Adrenal gland (tissue), 5 donors: Measurements from ENCODE around the gene TAPT1.

Experiments used
- POLR2A ChIP-seq, 2 donors: fragments of 450-650 bp; IDR thresholded peaks; one replicate each; pipeline ENCODE4 v1.6.1; 2017; ENCODE audit warnings: antibody characterized with exemption in 2 of 2, mild to moderate bottlenecking in 2 of 2, moderate library complexity in 1 of 2
- TF ChIP-seq, protein P1 (sequence below), 6 experiments: fragments of 450-650 bp in 4 of 6; fragments of 200-600 bp in 2 of 6; sonication (generic) in 1 of 6; IDR thresholded peaks; 1 replicate in 5 of 6; 2 replicates in 1 of 6; pipeline versions ENCODE4 v1.5.1 to v1.8.0; 2016 to 2021; ENCODE audit warnings: antibody characterized with exemption in 6 of 6, mild to moderate bottlenecking in 2 of 6, moderate library complexity in 1 of 6
- donor health status: DM: no; HTN: no; CAD: no.

DNA sequence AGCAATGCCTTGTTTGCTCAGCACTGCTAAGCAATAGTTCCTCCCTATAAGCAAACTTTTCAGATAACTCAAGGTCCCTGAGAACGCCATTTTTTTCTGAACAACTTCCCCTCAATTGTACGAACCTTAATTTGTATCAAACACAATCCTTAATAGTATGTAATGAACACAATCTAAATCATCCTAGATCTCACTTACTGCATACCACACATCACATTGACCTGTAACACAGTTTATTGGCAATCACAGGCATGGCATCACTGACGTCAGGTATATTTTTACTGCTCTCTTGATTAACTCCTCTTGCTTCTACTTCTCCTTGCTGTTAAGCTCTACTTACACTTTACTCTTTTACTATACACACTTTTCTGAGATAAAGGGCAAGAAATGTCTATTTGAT, 67.0 kb downstream of the TAPT1 start:
- TF ChIP-seq, protein P1, sequence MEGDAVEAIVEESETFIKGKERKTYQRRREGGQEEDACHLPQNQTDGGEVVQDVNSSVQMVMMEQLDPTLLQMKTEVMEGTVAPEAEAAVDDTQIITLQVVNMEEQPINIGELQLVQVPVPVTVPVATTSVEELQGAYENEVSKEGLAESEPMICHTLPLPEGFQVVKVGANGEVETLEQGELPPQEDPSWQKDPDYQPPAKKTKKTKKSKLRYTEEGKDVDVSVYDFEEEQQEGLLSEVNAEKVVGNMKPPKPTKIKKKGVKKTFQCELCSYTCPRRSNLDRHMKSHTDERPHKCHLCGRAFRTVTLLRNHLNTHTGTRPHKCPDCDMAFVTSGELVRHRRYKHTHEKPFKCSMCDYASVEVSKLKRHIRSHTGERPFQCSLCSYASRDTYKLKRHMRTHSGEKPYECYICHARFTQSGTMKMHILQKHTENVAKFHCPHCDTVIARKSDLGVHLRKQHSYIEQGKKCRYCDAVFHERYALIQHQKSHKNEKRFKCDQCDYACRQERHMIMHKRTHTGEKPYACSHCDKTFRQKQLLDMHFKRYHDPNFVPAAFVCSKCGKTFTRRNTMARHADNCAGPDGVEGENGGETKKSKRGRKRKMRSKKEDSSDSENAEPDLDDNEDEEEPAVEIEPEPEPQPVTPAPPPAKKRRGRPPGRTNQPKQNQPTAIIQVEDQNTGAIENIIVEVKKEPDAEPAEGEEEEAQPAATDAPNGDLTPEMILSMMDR (IDR thresholded peaks at IDR 0.05): no peak
- no peak for TF ChIP-seq POLR2A (IDR thresholded peaks at IDR 0.05)
